Keratinocyte (primary cell): ENCODE measurements around the gene CEACAM6. TPM values are rescaled to one million over a fixed set of nuclear protein-coding genes. Genes with fewer than 3 reads are reported as not detected.

Experiments
- DNase-seq: peaks from one replicate; pipeline ENCODE4 v3.0.0-alpha.2; 2011; ENCODE audit warnings: low read depth, missing footprints, low spot score
- FAIRE-seq: peaks from 2 replicates; lab custom pipeline; 2011; peaks lifted over from hg19 to GRCh38; lab: Jason Lieb, UNC
- H2AFZ ChIP-seq: 2 replicates; pipeline ENCODE4 v1.6.0; 2012; ENCODE audit warnings: low read length, control low read depth, inconsistent platforms; ENCODE audit not compliant: control insufficient read depth
- H3K27ac ChIP-seq: 2 replicates; pipeline ENCODE4 v1.5.1; 2011; ENCODE audit warnings: low read length; ENCODE audit not compliant: control insufficient read depth, insufficient read depth
- H3K27me3 ChIP-seq: 3 replicates; pipeline ENCODE4 v1.6.0; 2011; ENCODE audit warnings: low read length; ENCODE audit not compliant: control insufficient read depth, insufficient read depth; ENCODE audit errors: extremely low read depth
- H3K36me3 ChIP-seq, 2 experiments: 2 replicates in 1 of 2; 3 replicates in 1 of 2; pipeline ENCODE4 v1.5.1; 2011; ENCODE audit warnings: low read length in 2 of 2, mild to moderate bottlenecking in 1 of 2; ENCODE audit not compliant: control insufficient read depth in 2 of 2, insufficient read depth in 2 of 2; ENCODE audit errors: extremely low read depth in 1 of 2
- H3K4me1 ChIP-seq: 3 replicates; pipeline ENCODE4 v1.5.1; 2011; ENCODE audit warnings: low read length; ENCODE audit not compliant: control insufficient read depth, insufficient read depth; ENCODE audit errors: extremely low read depth
- H3K4me2 ChIP-seq: 3 replicates; pipeline ENCODE4 v1.6.0; 2011; ENCODE audit warnings: low read depth, low read length; ENCODE audit not compliant: control insufficient read depth, insufficient read depth; ENCODE audit errors: extremely low read depth
- H3K4me3 ChIP-seq, 3 experiments: fragments of 200-600 bp in 1 of 3; sonication (generic) in 1 of 3; 2 replicates in 2 of 3; 3 replicates in 1 of 3; pipeline ENCODE4 v1.5.1; 2011 to 2016; ENCODE audit warnings: low read length in 3 of 3, mild to moderate bottlenecking in 3 of 3, control low read depth in 2 of 3, inconsistent platforms in 1 of 3, low read depth in 1 of 3, mixed read lengths in 1 of 3, mixed run types in 1 of 3, moderate library complexity in 1 of 3; ENCODE audit not compliant: control insufficient read depth in 2 of 3, insufficient read depth in 2 of 3; ENCODE audit errors: extremely low read depth in 1 of 3
- H3K79me2 ChIP-seq: 2 replicates; pipeline ENCODE4 v1.6.0; 2012; ENCODE audit warnings: low read length; ENCODE audit not compliant: control insufficient read depth, insufficient read depth
- H3K9ac ChIP-seq: 3 replicates; pipeline ENCODE4 v1.6.0; 2011; ENCODE audit warnings: low read length; ENCODE audit not compliant: control insufficient read depth, insufficient read depth; ENCODE audit errors: extremely low read depth
- H3K9me1 ChIP-seq: 3 replicates; pipeline ENCODE4 v1.6.0; 2011; ENCODE audit warnings: low read length; ENCODE audit not compliant: control insufficient read depth, insufficient read depth; ENCODE audit errors: extremely low read depth
- H3K9me3 ChIP-seq: 2 replicates; pipeline ENCODE4 v1.5.1; 2012; ENCODE audit warnings: low read depth, low read length; ENCODE audit not compliant: control insufficient read depth
- H4K20me1 ChIP-seq: 3 replicates; pipeline ENCODE4 v1.6.0; 2011; ENCODE audit warnings: low read length; ENCODE audit not compliant: control insufficient read depth, insufficient read depth; ENCODE audit errors: extremely low read depth
- CTCF ChIP-seq, 3 experiments: IDR thresholded peaks in 1 of 3; conservative IDR thresholded peaks in 1 of 3; optimal IDR thresholded peaks in 1 of 3; 2 replicates in 2 of 3; 3 replicates in 1 of 3; pipeline versions ENCODE3 to v1.5.1; 2011; ENCODE audit warnings: low read length in 3 of 3, mild to moderate bottlenecking in 3 of 3, moderate library complexity in 2 of 3, control low read depth in 1 of 3, inconsistent platforms in 1 of 3; ENCODE audit not compliant: insufficient read depth in 2 of 3; ENCODE audit errors: extremely low read depth in 1 of 3
- EZH2 ChIP-seq: IDR thresholded peaks from one replicate; pipeline ENCODE4 v1.6.1; 2012; ENCODE audit warnings: inconsistent platforms, mild to moderate bottlenecking, low read length, moderate library complexity
- dilution Hi-C: fragments of 300-500 bp; cut with MboI; formaldehyde crosslinking; loops from one replicate; pipeline ENCODE4 v1.7.0; 2020; ENCODE audit warnings: low sequenced_read_pairs; ENCODE audit not compliant: extremely low pct_ligation_motif_present
- polyA plus RNA-seq, 5 experiments: library from polyadenylated mRNA; depleted of rRNA in 3 of 5; stranded (reverse) in 3 of 5; stranded (forward) in 1 of 5; unstranded in 1 of 5; fragments of >200 nt; gene quantifications; 1 replicate in 1 of 5; 2 replicates in 3 of 5; 3 replicates in 1 of 5; pipeline versions ENCODE4 v1.2.1 to v1.2.3, GENCODE V29; 2011 to 2012; ENCODE audit warnings: missing spikeins in 2 of 5, low read depth in 1 of 5, low replicate concordance in 1 of 5

The CEACAM6 gene
- polyA plus RNA-seq, 1 donor (not counting 4 experiments of a cell fraction or from before 2014, with no cell fraction given): 1.00 TPM

GRCh38 chr19:41769608-41770007 lies 14.3 kb downstream of the CEACAM6 start:
- Histone ChIP-seq H3K9ac (no peak overlapping the region), H3K4me2 (no peak overlapping the region), H3K79me2 (no peaks in the 10 kb centered on the region), H3K4me1 (peaks cover 11% of the 10 kb centered on the region), H3K36me3 (no peaks in the 10 kb centered on the region), H3K27me3 (peaks cover 9% of the 10 kb centered on the region), H3K27ac (no peak overlapping the region), H4K20me1 (no peaks in the 10 kb centered on the region), H2AFZ (no peak overlapping the region), H3K9me1 (no peaks in the 10 kb centered on the region), H3K4me3 (no peak overlapping the region), H3K9me3 (no peaks in the 10 kb centered on the region)
- TF ChIP-seq EZH2 (no peak), CTCF (optimal IDR thresholded peaks at IDR 0.05 in 1 of 3, IDR thresholded peaks at IDR 0.05 in 1 of 3, conservative IDR thresholded peaks at IDR 0.05 in 1 of 3; ENCODE audit: extremely low read depth in 1 of 3, insufficient read depth in 2 of 3, low read length in 3 of 3) (no peak)
- dilution Hi-C loops: no loop called here
- FAIRE-seq (no peak), DNase-seq (no peak)

GRCh38 chr19:41771410-41771809 lies 16.1 kb downstream of the CEACAM6 start:
- Histone ChIP-seq H3K9ac (no peak overlapping the region), H3K4me3 (no peak overlapping the region), H3K27me3 (no peaks in the 10 kb centered on the region), H3K36me3 (no peaks in the 10 kb centered on the region), H3K9me3 (no peaks in the 10 kb centered on the region), H3K4me2 (no peak overlapping the region), H3K27ac (no peak overlapping the region), H3K79me2 (no peaks in the 10 kb centered on the region), H4K20me1 (no peaks in the 10 kb centered on the region), H3K9me1 (no peaks in the 10 kb centered on the region), H2AFZ (no peak overlapping the region), H3K4me1 (peaks cover 24% of the 10 kb centered on the region)
- FAIRE-seq (no peak), DNase-seq (no peak)
- dilution Hi-C loops: no loop called here
- TF ChIP-seq EZH2: no peak

- dilution Hi-C loops: no loop called here
- Histone ChIP-seq H3K4me3 (no peak overlapping the region), H3K9ac (peak overlapping the region; percentile 39), H3K9me1 (no peaks in the 10 kb centered on the region), H4K20me1 (no peaks in the 10 kb centered on the region), H3K4me1 (peaks cover 24% of the 10 kb centered on the region), H3K79me2 (no peaks in the 10 kb centered on the region), H3K27ac (peak overlapping the region; percentile 65), H3K27me3 (no peaks in the 10 kb centered on the region), H3K4me2 (peak overlapping the region; percentile 28), H3K9me3 (no peaks in the 10 kb centered on the region), H2AFZ (no peak overlapping the region), H3K36me3 (no peaks in the 10 kb centered on the region)
- DNase-seq (peak; percentile 63), FAIRE-seq (peak; percentile 91)
- no peak for TF ChIP-seq EZH2
- TF ChIP-seq CTCF (optimal IDR thresholded peaks at IDR 0.05 in 1 of 3, IDR thresholded peaks at IDR 0.05 in 1 of 3, conservative IDR thresholded peaks at IDR 0.05 in 1 of 3; ENCODE audit: extremely low read depth in 1 of 3, insufficient read depth in 2 of 3, low read length in 3 of 3): no peak
Measured at GRCh38 chr19:41774515-41774980, 19.2 kb downstream of the CEACAM6 start.
